SK-N-SH (cell line): ENCODE measurements around the gene G2E3. TPM values are rescaled to one million over a fixed set of nuclear protein-coding genes. Genes with fewer than 3 reads are reported as not detected.

Experiments used
- CTCF ChIA-PET: fragments of 300-600, 350-600 bp; formaldehyde crosslinking; extraction: SDS; loops from one replicate; lab custom pipeline; 2021; lab: Yijun Ruan, JAX
- POLR2A ChIA-PET: fragments of 350-600 bp; sonication (Branson Sonifier 250); formaldehyde crosslinking; extraction: SDS; loops from one replicate; lab custom pipeline; 2020; ENCODE audit warnings: antibody characterized with exemption, inconsistent platforms; lab: Yijun Ruan, JAX
- DNase-seq: peaks from one replicate; pipeline ENCODE4 v3.0.0; 2012
- H2AFZ ChIP-seq: fragments of 200-600 bp; sonication (generic); 2 replicates; pipeline ENCODE4 v1.8.1; 2016; ENCODE audit warnings: antibody characterized with exemption, mild to moderate bottlenecking, low read depth
- H3F3A ChIP-seq: fragments of 200-600 bp; sonication (generic); replicated peaks from 2 replicates; pipeline ENCODE3; 2016; ENCODE audit warnings: antibody characterized with exemption, mild to moderate bottlenecking; ENCODE audit not compliant: insufficient read depth
- H3K27ac ChIP-seq, 2 experiments: fragments of 200-500 bp in 1 of 2; fragments of 200-600 bp in 1 of 2; sonication (Bioruptor generic) in 1 of 2; sonication (generic), shearing (Covaris generic) in 1 of 2; 2 replicates each; pipeline versions ENCODE4 v1.5.1 to v1.6.1; 2014 to 2016; ENCODE audit warnings: low read depth in 2 of 2, inconsistent platforms in 1 of 2, low read length in 1 of 2, mild to moderate bottlenecking in 1 of 2, mixed read lengths in 1 of 2
- H3K27me3 ChIP-seq: fragments of 200-600 bp; sonication (generic), shearing (Covaris generic); 2 replicates; pipeline ENCODE4 v1.6.1; 2016; ENCODE audit warnings: mixed run types; ENCODE audit not compliant: insufficient read depth
- H3K36me3 ChIP-seq, 2 experiments: fragments of 200-500 bp in 1 of 2; fragments of 200-600 bp in 1 of 2; sonication (Bioruptor generic) in 1 of 2; sonication (generic) in 1 of 2; replicated peaks in 1 of 2; 2 replicates each; pipeline versions ENCODE3 to v1.5.1; 2014 to 2016; ENCODE audit warnings: low read length in 1 of 2, mild to moderate bottlenecking in 1 of 2; ENCODE audit not compliant: insufficient read depth in 2 of 2, control insufficient read depth in 1 of 2
- H3K4me1 ChIP-seq, 2 experiments: fragments of 200-500 bp in 1 of 2; fragments of 200-600 bp in 1 of 2; sonication (Bioruptor generic) in 1 of 2; sonication (generic), shearing (Covaris generic) in 1 of 2; 2 replicates each; pipeline versions ENCODE4 v1.5.1 to v1.6.1; 2014 to 2016; ENCODE audit warnings: low read depth in 1 of 2, low read length in 1 of 2, mixed run types in 1 of 2; ENCODE audit not compliant: insufficient read depth in 2 of 2, control insufficient read depth in 1 of 2
- H3K4me2 ChIP-seq: fragments of 200-600 bp; sonication (generic), shearing (Covaris generic); 2 replicates; pipeline ENCODE4 v1.6.1; 2017; ENCODE audit warnings: mixed run types
- H3K4me3 ChIP-seq, 2 experiments: fragments of 200-500 bp in 1 of 2; fragments of 200-600 bp in 1 of 2; sonication (Bioruptor generic) in 1 of 2; sonication (generic), shearing (Covaris generic) in 1 of 2; 2 replicates each; pipeline versions ENCODE4 v1.5.1 to v1.8.1; 2014 to 2016; ENCODE audit warnings: low read depth in 2 of 2, inconsistent platforms in 1 of 2, low read length in 1 of 2, mild to moderate bottlenecking in 1 of 2, mixed read lengths in 1 of 2, moderate library complexity in 1 of 2
- H3K79me2 ChIP-seq: fragments of 200-600 bp; sonication (generic); 2 replicates; pipeline ENCODE4 v1.8.1; 2017; ENCODE audit warnings: mild to moderate bottlenecking; ENCODE audit not compliant: insufficient read depth
- H3K9ac ChIP-seq: fragments of 200-600 bp; sonication (generic); 2 replicates; pipeline ENCODE4 v1.6.1; 2017; ENCODE audit warnings: mixed run types
- H3K9me2 ChIP-seq: fragments of 200-600 bp; sonication (generic); 2 replicates; pipeline ENCODE4 v1.6.1; 2017; ENCODE audit warnings: mixed run types
- H3K9me3 ChIP-seq: fragments of 200-600 bp; sonication (generic); 2 replicates; pipeline ENCODE4 v1.6.1; 2017; ENCODE audit warnings: mixed run types, mild to moderate bottlenecking, moderate library complexity
- H4K20me1 ChIP-seq: fragments of 200-600 bp; sonication (generic); 2 replicates; pipeline ENCODE4 v1.6.1; 2017; ENCODE audit warnings: mild to moderate bottlenecking, mixed run types; ENCODE audit not compliant: insufficient read depth
- CTCF ChIP-seq: fragments of 200-600 bp; sonication (generic); IDR thresholded peaks from 2 replicates; pipeline ENCODE4 v1.6.1; 2017; ENCODE audit warnings: antibody characterized with exemption, mild to moderate bottlenecking, moderate library complexity
- ELF1 ChIP-seq: IDR thresholded peaks from 2 replicates; pipeline ENCODE4 v1.4.0; 2012
- EZH2phosphoT487 ChIP-seq: fragments of 200-600 bp; sonication (generic); IDR thresholded peaks from 2 replicates; pipeline ENCODE4 v1.6.1; 2017; ENCODE audit warnings: low read depth, mixed run types, mild to moderate bottlenecking, antibody characterized with exemption, moderate library complexity, borderline replicate concordance
- FOXJ3 ChIP-seq: sonication (generic); formaldehyde crosslinking; IDR thresholded peaks from 2 replicates; pipeline ENCODE4 v1.5.1; 2020; ENCODE audit warnings: mild to moderate bottlenecking, missing genetic modification reagents
- FOXM1 ChIP-seq: IDR thresholded peaks from 2 replicates; pipeline ENCODE4 v1.4.0; 2012; ENCODE audit warnings: low read depth, mild to moderate bottlenecking
- GATA2 ChIP-seq: sonication (generic); formaldehyde crosslinking; IDR thresholded peaks from 2 replicates; pipeline ENCODE4 v1.5.0; 2020; ENCODE audit warnings: mild to moderate bottlenecking, missing genetic modification reagents
- JUND ChIP-seq: IDR thresholded peaks from 2 replicates; pipeline ENCODE4 v1.4.0; 2012
- MAX ChIP-seq: IDR thresholded peaks from 2 replicates; pipeline ENCODE4 v1.4.0; 2012; ENCODE audit warnings: low read depth
- MEF2A ChIP-seq: IDR thresholded peaks from 2 replicates; pipeline ENCODE4 v1.4.0; 2012; ENCODE audit warnings: low read depth, borderline replicate concordance
- NFIC ChIP-seq: IDR thresholded peaks from 2 replicates; pipeline ENCODE4 v1.4.0; 2012; ENCODE audit warnings: borderline replicate concordance
- NRF1 ChIP-seq: IDR thresholded peaks from 2 replicates; pipeline ENCODE4 v1.6.1; 2012; ENCODE audit warnings: low read depth, mild to moderate bottlenecking, low read length
- PBX3 ChIP-seq: IDR thresholded peaks from 2 replicates; pipeline ENCODE4; 2012
- POLR2AphosphoS5 ChIP-seq: IDR thresholded peaks from 2 replicates; pipeline ENCODE4 v1.6.1; 2012; ENCODE audit warnings: low read depth, low read length
- RFX5 ChIP-seq: IDR thresholded peaks from 2 replicates; pipeline ENCODE4 v1.6.1; 2012; ENCODE audit warnings: mild to moderate bottlenecking, improper control_type of control experiment, low read length
- RXRA ChIP-seq: IDR thresholded peaks from 2 replicates; pipeline ENCODE4 v1.4.0; 2012; ENCODE audit warnings: low read depth, mild to moderate bottlenecking, borderline replicate concordance
- SMC3 ChIP-seq: IDR thresholded peaks from 2 replicates; pipeline ENCODE4 v1.6.1; 2012; ENCODE audit warnings: low read depth, low read length, improper control_type of control experiment
- TCF12 ChIP-seq: IDR thresholded peaks from 2 replicates; pipeline ENCODE4 v1.4.0; 2012
- YY1 ChIP-seq: IDR thresholded peaks from 2 replicates; pipeline ENCODE4 v1.4.0; 2012; ENCODE audit warnings: low read depth, mild to moderate bottlenecking
- WGBS: methylation state at CpG from one replicate; pipeline ENCODE4 v1.1.6; 2017; ENCODE audit warnings: low lambda C conversion rate; 5-methylcytosine and 5-hydroxymethylcytosine counted together
- polyA plus RNA-seq, 3 experiments: library from polyadenylated mRNA; depleted of rRNA; stranded (reverse); fragments of >200 nt; gene quantifications; 2 replicates each; pipeline ENCODE4 v1.2.3, GENCODE V29; 2012
- TF ChIP-seq, protein P1 (sequence below): fragments of 150-350 bp; IDR thresholded peaks from 2 replicates; pipeline ENCODE4 v1.6.1; 2017; ENCODE audit warnings: antibody characterized with exemption, low read length, low read depth, borderline replicate concordance

Gene G2E3
- polyA plus RNA-seq, 1 of the 3 experiments (the other 2 are of a cell fraction), result 2.9 TPM

DNA sequence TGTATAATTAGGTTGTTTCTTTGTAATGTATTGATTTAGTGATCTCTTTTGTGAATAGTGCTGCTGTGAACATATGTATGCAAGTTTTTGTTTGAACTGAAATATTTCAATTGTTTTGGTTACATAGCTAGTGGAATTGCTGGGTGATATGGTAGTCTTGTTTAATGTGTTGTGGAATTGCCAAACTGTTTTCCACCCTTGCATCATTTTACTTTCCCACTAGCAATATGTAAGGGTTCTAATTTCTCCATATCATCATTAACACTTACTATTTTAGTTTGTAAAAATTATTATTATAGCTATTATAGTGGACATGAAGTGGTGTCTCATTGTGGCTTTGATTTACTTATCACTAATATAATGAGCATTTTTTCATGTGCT lies 5.9 kb downstream of the G2E3 start (continued):
- TF ChIP-seq, protein P1, sequence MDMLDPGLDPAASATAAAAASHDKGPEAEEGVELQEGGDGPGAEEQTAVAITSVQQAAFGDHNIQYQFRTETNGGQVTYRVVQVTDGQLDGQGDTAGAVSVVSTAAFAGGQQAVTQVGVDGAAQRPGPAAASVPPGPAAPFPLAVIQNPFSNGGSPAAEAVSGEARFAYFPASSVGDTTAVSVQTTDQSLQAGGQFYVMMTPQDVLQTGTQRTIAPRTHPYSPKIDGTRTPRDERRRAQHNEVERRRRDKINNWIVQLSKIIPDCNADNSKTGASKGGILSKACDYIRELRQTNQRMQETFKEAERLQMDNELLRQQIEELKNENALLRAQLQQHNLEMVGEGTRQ, result no peak
- TF ChIP-seq, all 33 proteins: peak for 0

DNA sequence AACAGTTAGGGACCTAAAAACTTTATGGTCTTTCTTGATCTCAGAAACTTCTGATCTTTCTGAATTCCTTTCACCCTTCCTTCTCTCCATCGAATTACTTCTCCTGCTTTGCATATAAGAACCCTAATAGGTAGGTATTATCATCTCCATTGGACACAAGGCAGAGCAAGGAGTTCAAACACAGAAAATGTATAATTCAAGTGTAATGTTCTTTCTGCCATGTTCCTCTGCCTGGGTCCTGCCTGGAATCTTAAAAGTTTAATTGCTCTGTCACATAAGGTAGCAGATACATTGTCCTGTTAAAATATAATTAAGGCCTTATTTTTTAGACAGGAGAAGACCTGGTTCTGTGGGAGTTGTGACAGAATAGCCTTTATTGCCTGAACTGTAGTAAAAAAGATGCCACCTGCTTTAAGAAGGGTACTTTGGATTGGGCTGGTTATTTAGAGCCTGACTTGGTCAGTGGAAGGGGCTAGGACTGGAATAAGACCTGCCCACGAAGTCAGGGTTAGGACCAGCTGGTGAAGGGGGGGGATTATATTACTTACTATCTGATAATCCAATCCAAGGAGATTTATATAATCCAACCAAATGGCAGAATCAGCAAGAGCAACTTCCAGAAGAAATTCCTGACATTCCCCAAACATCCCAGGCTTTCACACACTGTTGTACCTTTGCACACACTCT lies 10.4 kb downstream of the G2E3 start:
- no peak overlapping the region for H3K4me3 ChIP-seq
- POLR2A ChIA-PET, result no interaction called here
- H4K20me1 ChIP-seq, result peaks cover 75% of the 10 kb centered on the region
- peaks cover 3 to 19% of the 10 kb centered on the region in 2 experiments; a peak in 3 of 4 replicates for H3K4me1 ChIP-seq
- H3K9me2 ChIP-seq, result no peaks in the 10 kb centered on the region
- H2AFZ ChIP-seq, result no peak overlapping the region
- H3K79me2 ChIP-seq, result peaks cover 100% of the 10 kb centered on the region
- H3K9me3 ChIP-seq, result no peaks in the 10 kb centered on the region
- CTCF ChIA-PET, result no interaction called here
- H3F3A ChIP-seq, result peaks cover 15% of the 10 kb centered on the region
- H3K36me3 ChIP-seq, result peaks cover 0 to 13% of the 10 kb centered on the region in 2 experiments
- no peak overlapping the region; a peak in 1 of 4 replicates for H3K27ac ChIP-seq
- H3K9ac ChIP-seq, result no peak overlapping the region
- no peak for DNase-seq
- H3K4me2 ChIP-seq, result no peak overlapping the region
- no peaks in the 10 kb centered on the region for H3K27me3 ChIP-seq
- no peak for TF ChIP-seq FOXM1
- TF ChIP-seq MEF2A, result no peak
- no peak for TF ChIP-seq GATA2 (CRISPR knock-in tag)
- TF ChIP-seq FOXJ3 (CRISPR knock-in tag), result no peak
- no peak for TF ChIP-seq JUND
- TF ChIP-seq TCF12, result no peak
- TF ChIP-seq PBX3, result no peak
- TF ChIP-seq RXRA, result no peak
- no peak for TF ChIP-seq CTCF
- no peak for TF ChIP-seq NFIC
- TF ChIP-seq POLR2AphosphoS5, result no peak
- TF ChIP-seq EZH2phosphoT487, result no peak
- TF ChIP-seq NRF1, result no peak
- TF ChIP-seq, protein P1, result no peak
- TF ChIP-seq SMC3, result no peak
- no peak for TF ChIP-seq ELF1
- no peak for TF ChIP-seq MAX
- TF ChIP-seq RFX5, result no peak
- TF ChIP-seq YY1, result no peak
- 73% methylated on average over 2 of the region's 2 CpGs for WGBS
